ENCODE results near the gene ELMOD3.

- peak; percentile 38 for TF ChIP-seq POLR2A (IDR thresholded peaks at IDR 0.05; ENCODE audit: extremely low read depth, insufficient read length)
- no peak for TF ChIP-seq CTCF (IDR thresholded peaks at IDR 0.05; ENCODE audit: low read depth, low read length)
Observed at GRCh38 chr2:85409845-85410583, 55.4 kb downstream of the ELMOD3 start, which contains the start of gene CAPG.

All from NB4 (cell line).